BJ (cell line): ENCODE results near the gene RIC8B. TPM values are rescaled to one million over a fixed set of nuclear protein-coding genes. Genes with fewer than 3 reads are reported as not detected.

Experiments
- CTCF ChIA-PET: fragments of 350-600 bp; formaldehyde crosslinking; extraction: SDS; loops from one replicate; lab custom pipeline; 2021; ENCODE audit warnings: antibody characterized with exemption, inconsistent platforms; lab: Yijun Ruan, JAX
- POLR2A ChIA-PET: fragments of 300-600 bp; sonication (Branson Sonifier 250); formaldehyde crosslinking; extraction: SDS; loops from one replicate; lab custom pipeline; 2021; ENCODE audit warnings: antibody characterized with exemption; lab: Charles Lee
- DNase-seq: peaks from one replicate; pipeline ENCODE4 v3.0.0-alpha.2; 2011; ENCODE audit warnings: low read depth
- H3K27me3 ChIP-seq: 2 replicates; pipeline ENCODE4 v1.6.0; 2011; ENCODE audit warnings: low read length; ENCODE audit not compliant: control insufficient read depth, insufficient read depth
- H3K36me3 ChIP-seq: 2 replicates; pipeline ENCODE4 v1.5.1; 2011; ENCODE audit warnings: low read length; ENCODE audit not compliant: control insufficient read depth, insufficient read depth
- H3K4me3 ChIP-seq: 2 replicates; pipeline ENCODE4 v1.5.1; 2011; ENCODE audit warnings: low read depth, mild to moderate bottlenecking, control low read depth, low read length
- polyA plus RNA-seq: library from polyadenylated mRNA; depleted of rRNA; stranded (reverse); fragments of >200 nt; gene quantifications from 2 replicates; pipeline ENCODE4 v1.2.3, GENCODE V29; 2011
- TF ChIP-seq, protein P1 (sequence below): IDR thresholded peaks from 2 replicates; pipeline ENCODE4 v1.5.1; 2011; ENCODE audit warnings: low read depth, mild to moderate bottlenecking, control low read depth, inconsistent platforms, low read length, moderate library complexity; ENCODE audit not compliant: insufficient read depth

Gene RIC8B
- polyA plus RNA-seq, 1 experiment = 5.6 TPM

- H3K27me3 ChIP-seq = no peaks in the 10 kb centered on the region
- TF ChIP-seq, protein P1, sequence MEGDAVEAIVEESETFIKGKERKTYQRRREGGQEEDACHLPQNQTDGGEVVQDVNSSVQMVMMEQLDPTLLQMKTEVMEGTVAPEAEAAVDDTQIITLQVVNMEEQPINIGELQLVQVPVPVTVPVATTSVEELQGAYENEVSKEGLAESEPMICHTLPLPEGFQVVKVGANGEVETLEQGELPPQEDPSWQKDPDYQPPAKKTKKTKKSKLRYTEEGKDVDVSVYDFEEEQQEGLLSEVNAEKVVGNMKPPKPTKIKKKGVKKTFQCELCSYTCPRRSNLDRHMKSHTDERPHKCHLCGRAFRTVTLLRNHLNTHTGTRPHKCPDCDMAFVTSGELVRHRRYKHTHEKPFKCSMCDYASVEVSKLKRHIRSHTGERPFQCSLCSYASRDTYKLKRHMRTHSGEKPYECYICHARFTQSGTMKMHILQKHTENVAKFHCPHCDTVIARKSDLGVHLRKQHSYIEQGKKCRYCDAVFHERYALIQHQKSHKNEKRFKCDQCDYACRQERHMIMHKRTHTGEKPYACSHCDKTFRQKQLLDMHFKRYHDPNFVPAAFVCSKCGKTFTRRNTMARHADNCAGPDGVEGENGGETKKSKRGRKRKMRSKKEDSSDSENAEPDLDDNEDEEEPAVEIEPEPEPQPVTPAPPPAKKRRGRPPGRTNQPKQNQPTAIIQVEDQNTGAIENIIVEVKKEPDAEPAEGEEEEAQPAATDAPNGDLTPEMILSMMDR = no peak
- ChIA-PET CTCF (no interaction called here), POLR2A (no interaction called here)
- no peak for DNase-seq
- no peaks in the 10 kb centered on the region for H3K36me3 ChIP-seq
- no peak overlapping the region for H3K4me3 ChIP-seq
Observed at GRCh38 chr12:106733660-106734059, 40.8 kb upstream of the RIC8B start.

DNA sequence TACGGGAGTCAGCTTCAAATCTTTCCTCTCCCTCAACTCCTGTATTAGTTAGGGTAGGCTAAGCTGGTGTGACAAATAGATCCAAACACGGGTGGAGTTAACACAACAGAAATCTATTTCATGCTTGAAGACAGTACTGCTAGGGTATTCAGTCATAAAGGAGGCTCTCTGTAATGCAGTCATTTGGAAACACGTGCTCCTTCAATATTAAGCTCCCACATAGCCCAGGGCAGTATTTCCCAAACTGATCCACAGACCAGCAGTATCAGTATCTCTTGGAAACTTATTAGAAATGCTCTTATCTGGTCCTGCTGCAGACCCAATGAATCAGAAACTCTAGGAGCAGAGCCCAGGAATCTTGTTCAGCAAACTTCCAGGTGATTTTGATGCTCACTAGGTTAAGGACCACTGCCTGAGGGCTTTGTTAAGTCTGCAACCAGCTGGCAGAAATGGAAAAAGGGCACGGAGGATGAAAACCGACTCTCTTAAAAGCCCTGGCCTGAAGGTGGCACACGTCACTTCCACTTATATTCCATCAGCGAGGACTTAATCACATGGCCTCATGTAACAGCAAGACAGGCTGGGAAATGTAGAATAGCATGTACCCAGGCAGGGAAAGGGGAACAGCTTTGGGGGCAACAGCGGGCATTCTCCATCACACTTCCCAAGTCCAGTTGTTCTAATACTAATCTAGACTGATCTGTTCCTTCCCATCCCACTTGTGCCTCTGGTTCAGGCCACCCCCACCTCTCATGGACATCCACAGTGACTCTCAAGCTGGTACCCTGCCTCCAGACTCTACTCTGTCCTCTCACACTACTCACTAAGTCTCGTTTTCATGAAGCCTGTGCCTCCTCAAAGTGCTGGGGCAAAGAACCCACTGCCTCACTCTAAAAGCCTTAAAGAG, 38.2 kb upstream of the RIC8B start:
- no peaks in the 10 kb centered on the region for H3K27me3 ChIP-seq
- no peak for DNase-seq
- ChIA-PET CTCF (no interaction called here), POLR2A (no interaction called here)
- no peak overlapping the region for H3K4me3 ChIP-seq
- no peaks in the 10 kb centered on the region for H3K36me3 ChIP-seq
- TF ChIP-seq, protein P1 = no peak

DNA sequence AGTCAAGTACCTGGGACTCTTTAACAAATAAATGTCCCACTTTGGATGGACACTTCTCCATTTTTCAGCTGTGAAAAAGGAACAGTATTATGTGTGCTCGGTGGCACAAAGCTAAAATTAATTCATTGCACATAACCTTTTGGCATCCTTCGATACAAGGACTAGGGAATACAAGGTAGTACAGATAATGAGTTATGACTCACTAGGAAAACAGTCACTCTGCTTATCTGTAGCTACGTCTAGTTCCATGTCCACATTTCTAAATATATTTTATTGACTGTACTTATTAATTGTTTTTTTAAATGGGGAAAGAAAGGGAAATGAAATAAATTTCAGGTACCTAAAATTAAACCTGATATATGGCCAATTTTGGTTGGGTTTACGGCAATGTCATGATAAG, 35.2 kb upstream of the RIC8B start:
- no peak overlapping the region for H3K4me3 ChIP-seq
- DNase-seq = no peak
- H3K36me3 ChIP-seq = no peaks in the 10 kb centered on the region
- peaks cover 1% of the 10 kb centered on the region for H3K27me3 ChIP-seq
- TF ChIP-seq, protein P1 = no peak
- ChIA-PET CTCF (no interaction called here), POLR2A (no interaction called here)

GRCh38 chr12:106739815-106740530, 34.5 kb upstream of the RIC8B start:
- Histone ChIP-seq H3K4me3 (no peak overlapping the region), H3K27me3 (peaks cover 1% of the 10 kb centered on the region), H3K36me3 (no peaks in the 10 kb centered on the region)
- TF ChIP-seq, protein P1 = no peak
- ChIA-PET CTCF (no interaction called here), POLR2A (no interaction called here)
- DNase-seq = no peak

DNA sequence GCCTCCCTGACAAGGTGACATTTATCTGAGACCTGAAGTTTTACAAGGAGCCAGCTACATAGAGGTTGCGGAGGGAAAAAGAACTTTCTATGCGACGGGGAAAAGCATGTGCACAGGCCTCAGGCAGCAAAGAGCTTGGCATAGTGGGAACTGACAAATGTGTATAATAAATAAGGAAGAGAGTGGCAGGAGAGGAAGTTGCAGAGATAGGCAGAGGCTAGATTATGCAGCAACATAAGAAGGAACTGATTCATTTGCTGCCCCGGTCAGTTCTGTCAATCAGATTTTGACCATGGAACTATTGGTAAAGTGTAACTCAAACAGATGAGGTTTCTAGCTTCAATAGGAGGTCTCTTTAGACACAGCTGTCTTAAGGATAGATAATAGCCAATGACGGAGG, 33.7 kb upstream of the RIC8B start:
- Histone ChIP-seq H3K4me3 (no peak overlapping the region), H3K27me3 (peaks cover 1% of the 10 kb centered on the region), H3K36me3 (no peaks in the 10 kb centered on the region)
- ChIA-PET POLR2A (no interaction called here), CTCF (interaction anchor here (0.6 kb wide), 1 partner anchor 364 kb away, joined by 4 read pairs; no protein-coding TSS in a partner anchor)
- TF ChIP-seq, protein P1 = no peak
- no peak for DNase-seq
